22Rv1 (cell line): ENCODE data around the gene EIF4G3.

ENCODE experiments used
- CTCF ChIP-seq: fragments of 450-650 bp; IDR thresholded peaks from 2 replicates; pipeline ENCODE4 v1.5.1; 2017; ENCODE audit warnings: mild to moderate bottlenecking
- ZFX ChIP-seq: fragments of 450-650 bp; IDR thresholded peaks from 2 replicates; pipeline ENCODE4 v1.6.1; 2017; ENCODE audit warnings: antibody characterized with exemption, borderline replicate concordance

- no peak for TF ChIP-seq CTCF
- no peak for TF ChIP-seq ZFX
Observed at GRCh38 chr1:20850021-20850420, 326.7 kb downstream of the EIF4G3 start.
